Fibroblast of mammary gland (primary cell): ENCODE results near the gene KDM6A.

Experiments
- DNase-seq: peaks from one replicate; pipeline ENCODE4 v3.0.0-alpha.2; 2010; ENCODE audit warnings: low read depth
- H3K4me3 ChIP-seq: 2 replicates; pipeline ENCODE4 v1.5.1; 2011; ENCODE audit warnings: low read depth, mild to moderate bottlenecking, low read length, moderate library complexity; ENCODE audit not compliant: control insufficient read depth
- CTCF ChIP-seq: conservative IDR thresholded peaks from 2 replicates; pipeline ENCODE4 v1.5.1; 2011; ENCODE audit warnings: low read depth, low read length, inconsistent platforms; ENCODE audit not compliant: control insufficient read depth, insufficient read depth

The KDM6A gene

GRCh38 chrX:44899946-44900345 is 27.0 kb downstream of the KDM6A start:
- no peak overlapping the region for H3K4me3 ChIP-seq
- DNase-seq, result no peak
- TF ChIP-seq CTCF, result no peak

GRCh38 chrX:44903107-44903506 is 30.1 kb downstream of the KDM6A start:
- no peak for TF ChIP-seq CTCF
- DNase-seq, result peak; percentile 89
- H3K4me3 ChIP-seq, result no peak overlapping the region

- no peak for TF ChIP-seq CTCF
- H3K4me3 ChIP-seq, result no peak overlapping the region
- DNase-seq, result no peak
Measured at GRCh38 chrX:44903830-44904530, 31.0 kb downstream of the KDM6A start.

- H3K4me3 ChIP-seq, result no peak overlapping the region
- peak; percentile 34 for TF ChIP-seq CTCF
- no peak for DNase-seq
Measured at GRCh38 chrX:44904542-44905115, 31.6 kb downstream of the KDM6A start.

- TF ChIP-seq CTCF, result no peak
- no peak for DNase-seq
- H3K4me3 ChIP-seq, result no peak overlapping the region
Measured at GRCh38 chrX:44906041-44906440, 33.1 kb downstream of the KDM6A start.

GRCh38 chrX:44906542-44906941 is 33.6 kb downstream of the KDM6A start:
- DNase-seq, result no peak
- no peak overlapping the region for H3K4me3 ChIP-seq
- no peak for TF ChIP-seq CTCF

- no peak overlapping the region for H3K4me3 ChIP-seq
- peak; percentile 48 for DNase-seq
- no peak for TF ChIP-seq CTCF
Measured at GRCh38 chrX:44908153-44908552, 35.2 kb downstream of the KDM6A start.
